Bronchial epithelial cell (primary cell): Measurements from ENCODE around the gene RBM4B. TPM values are rescaled to one million over a fixed set of nuclear protein-coding genes. Genes with fewer than 3 reads are reported as not detected.

Experiments used
- DNase-seq: peaks from one replicate; pipeline ENCODE4 v3.0.0-alpha.2; 2010; ENCODE audit warnings: low read depth
- FAIRE-seq: peaks from 2 replicates; lab custom pipeline; 2011; peaks lifted over from hg19 to GRCh38; lab: Jason Lieb, UNC
- H3K27me3 ChIP-seq: 2 replicates; pipeline ENCODE4 v1.5.1; 2011; ENCODE audit warnings: low read length; ENCODE audit not compliant: control insufficient read depth, insufficient read depth
- H3K36me3 ChIP-seq: 2 replicates; pipeline ENCODE4 v1.5.1; 2011; ENCODE audit warnings: low read length; ENCODE audit not compliant: control insufficient read depth, insufficient read depth
- H3K4me3 ChIP-seq: 2 replicates; pipeline ENCODE4 v1.5.1; 2011; ENCODE audit warnings: mild to moderate bottlenecking, low read depth, low read length, control low read depth
- CTCF ChIP-seq: IDR thresholded peaks from 2 replicates; pipeline ENCODE4 v1.5.1; 2011; ENCODE audit warnings: mild to moderate bottlenecking, moderate library complexity, low read length, control low read depth, inconsistent platforms; ENCODE audit not compliant: insufficient read depth, severe bottlenecking
- total RNA-seq: library from RNA; depleted of rRNA; stranded (reverse); fragments of >200 nt; gene quantifications from 2 replicates; pipeline ENCODE4 v1.2.1, GENCODE V29; 2014

Gene RBM4B
- total RNA-seq, 1 donor from 2014 or later = 13.4 TPM

GRCh38 chr11:66710384-66710930 is 32.8 kb upstream of the RBM4B start:
- no peak for TF ChIP-seq CTCF
- Histone ChIP-seq H3K4me3 (no peak overlapping the region), H3K27me3 (no peaks in the 10 kb centered on the region), H3K36me3 (peaks cover 42% of the 10 kb centered on the region)
- no peak for DNase-seq
- FAIRE-seq = no peak

- no peak for FAIRE-seq
- H3K4me3 ChIP-seq = no peak overlapping the region
- TF ChIP-seq CTCF = no peak
- H3K36me3 ChIP-seq = peaks cover 39% of the 10 kb centered on the region
- H3K27me3 ChIP-seq = no peaks in the 10 kb centered on the region
- DNase-seq = no peak
Measured at GRCh38 chr11:66708701-66709100, 31.0 kb upstream of the RBM4B start.

GRCh38 chr11:66708094-66708493 is 30.4 kb upstream of the RBM4B start:
- FAIRE-seq (no peak), DNase-seq (no peak)
- TF ChIP-seq CTCF = no peak
- Histone ChIP-seq H3K27me3 (no peaks in the 10 kb centered on the region), H3K4me3 (no peak overlapping the region), H3K36me3 (peaks cover 36% of the 10 kb centered on the region)

GRCh38 chr11:66707486-66707885 is 29.8 kb upstream of the RBM4B start:
- H3K27me3 ChIP-seq = no peaks in the 10 kb centered on the region
- no peak for TF ChIP-seq CTCF
- H3K4me3 ChIP-seq = no peak overlapping the region
- H3K36me3 ChIP-seq = peaks cover 34% of the 10 kb centered on the region
- no peak for DNase-seq
- FAIRE-seq = no peak

- FAIRE-seq = no peak
- Histone ChIP-seq H3K27me3 (no peaks in the 10 kb centered on the region), H3K4me3 (no peak overlapping the region), H3K36me3 (peaks cover 36% of the 10 kb centered on the region)
- TF ChIP-seq CTCF = no peak
- no peak for DNase-seq
Measured at GRCh38 chr11:66706989-66707388, 29.3 kb upstream of the RBM4B start.
